Type B pancreatic cell (in vitro differentiated cells): Measurements from ENCODE around the gene B4GALT6. TPM values are rescaled to one million over a fixed set of nuclear protein-coding genes. Genes with fewer than 3 reads are reported as not detected.

Source experiments
- DNase-seq: peaks from one replicate; pipeline ENCODE4 v3.0.0; 2021; ENCODE audit warnings: mixed read lengths; ENCODE audit not compliant: unreplicated experiment; ENCODE audit errors: extremely low spot score
- H3K27ac Mint-ChIP-seq: 2 replicates; pipeline ENCODE4 v1.8.0; 2021; ENCODE audit warnings: mild to moderate bottlenecking, mixed read lengths
- H3K27me3 Mint-ChIP-seq: 2 replicates; pipeline ENCODE4 v1.8.0; 2021; ENCODE audit warnings: mixed read lengths
- H3K36me3 Mint-ChIP-seq: 2 replicates; pipeline ENCODE4 v1.8.0; 2021; ENCODE audit warnings: mixed read lengths
- H3K4me1 Mint-ChIP-seq: one replicate; pipeline ENCODE4 v1.8.0; 2021; ENCODE audit warnings: mixed read lengths; ENCODE audit not compliant: unreplicated experiment
- H3K4me3 Mint-ChIP-seq: 2 replicates; pipeline ENCODE4 v1.8.0; 2021; ENCODE audit warnings: mild to moderate bottlenecking, mixed read lengths
- H3K9me3 Mint-ChIP-seq: 2 replicates; pipeline ENCODE4 v1.8.0; 2021; ENCODE audit warnings: mixed read lengths
- CTCF ChIP-seq: fragments of 200-600 bp; sonication (generic); conservative IDR thresholded peaks from 2 replicates; pipeline ENCODE4 v1.5.0; 2021; ENCODE audit warnings: antibody characterized with exemption, mild to moderate bottlenecking
- total RNA-seq: library from RNA; stranded (reverse); gene quantifications from 2 replicates; pipeline ENCODE4 v1.2.1, GENCODE V29; 2021; ENCODE audit warnings: low replicate concordance

Gene B4GALT6
- total RNA-seq, 1 donor from 2014 or later, result 35.9 TPM

GRCh38 chr18:31716362-31716761 lies 32.0 kb upstream of the B4GALT6 start:
- no peak overlapping the region for H3K4me3 Mint-ChIP-seq
- peaks cover 10% of the 10 kb centered on the region for H3K9me3 Mint-ChIP-seq
- DNase-seq, result no peak

DNA sequence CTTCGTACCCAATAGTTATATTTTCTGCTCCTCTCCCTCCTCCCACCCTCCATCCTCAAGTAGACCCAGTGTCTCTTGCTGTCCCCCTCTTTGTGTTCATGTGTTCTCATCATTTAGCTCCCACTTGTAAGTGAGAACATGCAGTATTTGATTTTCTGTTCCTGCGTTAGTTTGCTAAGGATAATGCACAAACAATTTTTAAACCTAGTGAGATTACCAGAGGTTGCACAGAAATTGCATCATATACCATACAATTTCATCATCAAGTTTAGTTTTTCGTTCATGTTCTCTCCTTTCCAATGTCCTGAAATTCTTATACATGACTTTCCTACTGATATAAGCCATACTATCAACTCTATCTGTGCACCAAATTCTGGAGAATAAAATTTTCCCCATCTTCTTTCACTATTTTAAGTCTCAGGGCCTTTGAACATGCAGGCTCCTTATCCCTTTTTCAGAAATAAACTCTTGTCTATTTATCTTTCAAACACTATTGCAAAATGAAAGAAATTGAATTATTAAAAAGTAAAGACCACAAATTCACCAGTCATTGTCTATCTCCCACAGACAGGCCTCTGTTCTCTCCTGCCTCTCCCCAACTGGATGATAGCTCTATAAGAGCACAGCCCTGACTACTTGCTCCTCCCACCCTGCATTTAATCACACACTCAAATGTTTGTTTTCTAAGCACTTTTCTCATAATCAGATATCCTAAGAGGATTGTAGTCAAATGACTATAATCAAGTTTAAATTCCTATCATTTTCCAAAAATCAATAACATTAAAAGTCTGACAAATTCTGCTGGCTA lies 27.2 kb upstream of the B4GALT6 start:
- H3K36me3 Mint-ChIP-seq, result no peaks in the 10 kb centered on the region
- H3K4me1 Mint-ChIP-seq, result no peaks in the 10 kb centered on the region
- TF ChIP-seq CTCF, result no peak
- H3K4me3 Mint-ChIP-seq, result no peak overlapping the region
- no peaks in the 10 kb centered on the region for H3K27me3 Mint-ChIP-seq
- no peak for DNase-seq
- no peaks in the 10 kb centered on the region for H3K9me3 Mint-ChIP-seq
- H3K27ac Mint-ChIP-seq, result no peak overlapping the region

More at GRCh38 chr18:31716362-31716761, 32.0 kb upstream of the B4GALT6 start:
- Mint-ChIP-seq H3K4me1 (peaks cover 4% of the 10 kb centered on the region), H3K36me3 (peaks cover 5% of the 10 kb centered on the region), H3K27me3 (no peaks in the 10 kb centered on the region), H3K27ac (no peak overlapping the region)
- TF ChIP-seq CTCF, result no peak

DNA sequence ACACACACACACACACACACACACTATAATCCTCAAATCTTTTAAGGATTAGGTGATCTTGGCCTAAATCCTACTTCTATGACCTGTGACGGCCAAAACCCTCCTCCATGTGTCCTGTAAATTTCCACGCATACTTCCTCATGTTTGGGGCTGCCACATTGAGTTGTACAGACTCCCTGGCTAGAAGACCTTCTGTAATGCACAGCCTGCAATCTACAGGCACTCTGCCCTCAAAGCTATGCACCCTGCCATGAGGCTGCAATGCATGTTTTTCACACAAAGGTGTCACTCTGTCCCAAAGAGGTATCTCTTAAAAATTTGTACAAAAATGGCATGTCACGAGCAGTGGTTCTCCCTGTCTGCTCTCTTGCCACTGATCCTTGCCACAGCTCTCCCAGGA lies 26.4 kb upstream of the B4GALT6 start:
- Mint-ChIP-seq H3K36me3 (no peaks in the 10 kb centered on the region), H3K27ac (no peak overlapping the region), H3K9me3 (no peaks in the 10 kb centered on the region), H3K4me3 (no peak overlapping the region), H3K27me3 (no peaks in the 10 kb centered on the region), H3K4me1 (no peaks in the 10 kb centered on the region)
- no peak for DNase-seq
- TF ChIP-seq CTCF, result no peak

GRCh38 chr18:31707815-31708214 lies 23.4 kb upstream of the B4GALT6 start:
- Mint-ChIP-seq H3K9me3 (no peaks in the 10 kb centered on the region), H3K36me3 (no peaks in the 10 kb centered on the region), H3K27me3 (no peaks in the 10 kb centered on the region), H3K4me3 (no peak overlapping the region), H3K27ac (no peak overlapping the region), H3K4me1 (no peaks in the 10 kb centered on the region)
- no peak for TF ChIP-seq CTCF
- no peak for DNase-seq

DNA sequence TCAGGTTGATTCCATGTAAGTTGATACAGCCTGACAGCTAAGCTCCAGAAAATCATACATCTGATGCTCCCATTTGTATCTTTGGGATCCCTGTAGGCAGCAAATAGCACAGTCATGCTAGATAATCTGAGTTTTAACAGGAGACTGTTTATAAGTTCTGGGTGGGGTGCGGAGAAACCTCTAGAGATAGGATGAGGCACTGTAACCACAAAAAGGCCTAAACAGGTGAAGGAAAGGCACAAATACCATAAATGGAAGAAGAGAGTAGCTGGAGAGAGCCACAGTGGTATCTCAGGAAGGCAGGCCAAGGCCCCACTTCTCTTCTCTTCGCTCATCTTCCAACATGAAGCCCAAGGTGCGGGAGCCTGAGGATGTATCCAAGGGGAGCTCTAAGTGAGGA lies 18.1 kb upstream of the B4GALT6 start:
- H3K27ac Mint-ChIP-seq, result no peak overlapping the region

More for the DNA sequence above, 18.1 kb upstream of the B4GALT6 start:
- Mint-ChIP-seq H3K4me3 (no peak overlapping the region), H3K4me1 (no peaks in the 10 kb centered on the region), H3K27me3 (no peaks in the 10 kb centered on the region), H3K36me3 (peaks cover 3% of the 10 kb centered on the region), H3K9me3 (no peaks in the 10 kb centered on the region)
- no peak for TF ChIP-seq CTCF
- DNase-seq, result no peak
